RWPE1 (cell line): ENCODE results near the gene CRTAC1.

Experiments used
- CTCF ChIA-PET: fragments of 350-600 bp; sonication (Branson Sonifier 250); formaldehyde crosslinking; extraction: SDS; loops from one replicate; lab custom pipeline; 2021; lab: Yijun Ruan, JAX
- POLR2A ChIA-PET: fragments of 400-600 bp; formaldehyde crosslinking; extraction: SDS; loops from one replicate; lab custom pipeline; 2020; ENCODE audit warnings: antibody characterized with exemption; ENCODE audit not compliant: low non-redundant PET; lab: Yijun Ruan, JAX
- DNase-seq: peaks from one replicate; pipeline ENCODE4 v3.0.0; 2012; ENCODE audit warnings: low spot score
- H3K27ac ChIP-seq: fragments of 450-650 bp; 2 replicates; pipeline ENCODE4 v1.5.1; 2017
- CTCF ChIP-seq: fragments of 450-650 bp; conservative IDR thresholded peaks from 2 replicates; pipeline ENCODE4 v1.5.1; 2017; ENCODE audit warnings: low read depth, mild to moderate bottlenecking

The CRTAC1 gene

DNA sequence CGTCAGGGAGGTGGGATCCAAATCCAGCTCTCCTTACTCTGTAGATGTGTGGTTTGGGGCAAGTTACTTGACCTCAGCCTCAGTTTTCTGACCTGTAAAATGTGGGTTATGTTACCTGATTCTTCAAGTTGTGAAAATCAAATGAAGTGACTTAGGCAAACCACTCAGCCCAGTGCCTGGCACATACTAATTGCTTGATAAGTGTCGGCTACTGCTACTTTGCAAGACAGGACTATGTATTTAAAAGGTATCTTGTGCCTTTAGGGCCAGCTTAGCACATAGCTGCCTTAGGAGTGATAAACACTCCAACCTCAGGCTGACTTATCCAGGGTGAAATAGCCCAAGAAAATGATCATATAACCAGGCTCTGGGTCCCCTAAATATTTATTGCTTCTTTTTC is 137.9 kb downstream of the CRTAC1 start:
- no peak for TF ChIP-seq CTCF
- ChIA-PET CTCF (interaction anchor here (0.7 kb wide), 1 partner anchor 24 kb away, joined by 3 read pairs; no protein-coding TSS in a partner anchor), POLR2A (no interaction called here)
- DNase-seq = no peak
- H3K27ac ChIP-seq = no peak overlapping the region

DNA sequence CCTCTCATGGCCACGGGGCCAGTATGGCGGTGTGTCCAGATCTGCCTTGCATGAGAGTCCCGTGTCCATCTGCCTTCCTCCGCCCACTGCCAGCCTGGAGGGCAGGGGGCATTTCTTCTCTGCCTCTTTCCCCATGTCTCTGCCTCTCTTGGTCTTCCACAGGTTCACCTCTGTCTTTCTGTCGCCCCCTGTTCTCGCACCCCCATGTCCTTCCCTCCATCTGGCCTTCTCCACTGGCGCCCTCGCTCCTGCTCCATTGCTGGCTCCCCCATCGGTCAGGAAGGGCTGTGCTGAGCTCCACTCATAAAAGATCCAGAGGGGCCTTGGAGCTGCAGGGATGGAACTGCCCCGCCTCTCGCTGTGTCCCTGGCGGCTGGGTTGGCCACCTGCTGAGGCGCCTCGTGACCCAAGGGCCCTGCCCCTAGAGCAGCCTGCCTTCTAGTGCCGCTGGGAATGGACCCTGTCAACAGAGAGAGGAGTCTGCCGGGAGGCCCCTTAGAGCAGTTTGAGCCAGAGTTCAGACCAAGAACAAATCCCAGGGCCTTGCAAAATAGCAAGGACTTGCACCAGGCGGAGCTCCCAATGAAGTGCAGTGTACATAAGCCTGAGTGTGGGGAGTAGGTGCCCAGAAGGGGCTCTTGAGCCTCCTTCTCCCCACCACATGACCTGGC is 138.8 kb downstream of the CRTAC1 start:
- no peak for DNase-seq
- ChIA-PET POLR2A (no interaction called here), CTCF (no interaction called here)
- TF ChIP-seq CTCF = no peak
- no peak overlapping the region for H3K27ac ChIP-seq

DNA sequence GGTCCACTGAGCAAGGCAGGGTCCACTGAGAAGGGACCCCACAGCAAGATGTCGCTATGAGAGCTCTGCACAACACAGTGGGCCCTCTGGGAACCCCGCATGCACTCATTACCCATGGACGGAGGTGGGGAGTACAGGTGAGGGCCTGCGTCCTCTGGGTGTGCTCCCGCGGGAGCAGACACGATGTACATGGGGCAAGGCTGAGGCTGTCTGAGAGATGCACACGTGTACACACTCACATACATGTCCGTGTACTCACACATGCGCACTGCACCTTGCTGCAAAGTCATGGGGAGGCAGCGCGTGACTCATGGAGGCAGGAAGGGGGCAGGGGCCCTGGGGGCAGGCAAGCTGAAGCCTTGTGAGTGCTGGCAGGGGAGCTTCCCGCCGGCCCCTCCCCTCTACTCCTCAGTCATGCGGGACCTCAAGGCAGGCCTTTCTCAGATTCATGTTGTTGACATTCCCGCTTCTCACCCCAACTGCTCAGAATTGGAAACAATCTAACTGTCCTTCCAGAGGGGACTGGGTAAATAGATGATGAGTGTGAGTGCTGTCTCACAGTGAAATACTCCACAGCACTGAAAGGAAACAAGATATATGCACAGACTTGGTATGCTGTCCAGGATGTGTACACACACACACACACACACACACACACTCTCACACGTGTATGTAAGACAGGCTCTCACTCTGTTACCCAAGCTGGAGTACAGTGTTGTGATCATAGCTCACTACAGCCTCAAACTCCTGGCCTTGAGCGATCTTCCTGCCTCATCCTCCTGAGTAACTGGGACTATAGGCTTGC is 140.8 kb downstream of the CRTAC1 start:
- POLR2A ChIA-PET = interaction anchor here (0.6 to 0.7 kb wide), 2 partner anchors 152 to 159 kb away, joined by 3 to 7 read pairs; no protein-coding TSS in a partner anchor
- H3K27ac ChIP-seq = peak overlapping the region; percentile 89
- CTCF ChIA-PET = interaction anchor here (0.5 to 1.9 kb wide), 4 partner anchors 13 to 1061 kb away, joined by 3 to 7 read pairs (median 4); no protein-coding TSS in a partner anchor
- no peak for TF ChIP-seq CTCF
- peak; percentile 93 for DNase-seq

- POLR2A ChIA-PET = interaction anchor here (0.7 kb wide), 1 partner anchor 160 kb away, joined by 7 read pairs; no protein-coding TSS in a partner anchor
- H3K27ac ChIP-seq = peak overlapping the region; percentile 89
- CTCF ChIA-PET = interaction anchor here (0.5 to 1.9 kb wide), 4 partner anchors 13 to 1060 kb away, joined by 3 to 7 read pairs (median 4); no protein-coding TSS in a partner anchor
- no peak for TF ChIP-seq CTCF
- peak; percentile 96 for DNase-seq
Observed at GRCh38 chr10:97888641-97889262, 141.7 kb downstream of the CRTAC1 start.

DNA sequence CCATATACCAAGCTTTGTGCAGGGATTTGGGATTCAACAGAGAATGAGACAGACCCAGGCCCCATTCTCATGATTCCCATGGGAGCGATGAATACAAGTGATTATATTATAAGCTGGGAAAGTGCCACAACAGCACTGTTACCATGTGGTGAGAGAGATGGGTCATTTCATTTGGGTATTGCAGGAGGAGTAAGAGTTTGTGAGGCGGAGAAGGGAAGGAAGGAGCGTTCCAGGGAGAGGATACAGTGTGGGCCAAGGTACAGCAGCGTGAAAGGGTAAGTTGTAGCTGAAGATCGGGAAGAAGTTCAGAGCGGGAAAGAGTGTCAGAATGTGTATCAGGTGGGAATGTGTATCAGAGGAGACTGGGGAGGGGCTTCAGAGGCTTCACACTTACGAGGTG is 142.3 kb downstream of the CRTAC1 start:
- H3K27ac ChIP-seq = peak overlapping the region; percentile 89
- no peak for DNase-seq
- ChIA-PET POLR2A (no interaction called here), CTCF (interaction anchor here (1.1 to 1.9 kb wide), 2 partner anchors 14 to 26 kb away, joined by 3 to 7 read pairs; no protein-coding TSS in a partner anchor)
- TF ChIP-seq CTCF = no peak

DNA sequence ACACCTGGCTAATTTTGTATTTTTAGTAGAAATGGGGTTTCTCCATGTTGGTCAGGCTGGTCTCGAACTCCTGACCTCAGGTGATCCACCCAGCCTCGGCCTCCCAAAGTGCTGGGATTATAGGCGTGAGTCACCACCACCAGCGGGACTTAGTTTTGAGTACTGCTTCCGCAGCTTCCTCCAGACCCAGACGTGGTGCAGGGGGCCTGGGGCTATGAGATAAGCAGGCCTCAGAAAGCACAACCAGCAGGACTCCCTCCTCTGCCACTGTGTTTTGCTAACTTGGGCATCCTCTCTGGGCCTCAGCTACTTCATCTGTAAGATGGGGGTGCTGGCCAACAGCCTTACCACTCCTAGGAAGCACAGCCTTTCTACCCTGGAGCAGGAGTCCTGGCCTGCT is 143.0 kb downstream of the CRTAC1 start:
- ChIA-PET CTCF (interaction anchor here (1.1 kb wide), 1 partner anchor 27 kb away, joined by 3 read pairs; no protein-coding TSS in a partner anchor), POLR2A (no interaction called here)
- no peak for DNase-seq
- peak overlapping the region; percentile 89 for H3K27ac ChIP-seq
- TF ChIP-seq CTCF = no peak
